ELF-1 (cell line): ENCODE measurements around the gene DNTT.

Source experiments
- DNase-seq: peaks from one replicate; pipeline ENCODE4 v3.0.0-alpha.2; 2016; ENCODE audit warnings: low read depth, low spot score

Gene DNTT

GRCh38 chr10:96276426-96276825 lies 27.8 kb upstream of the DNTT start:
- DNase-seq = no peak

- DNase-seq = no peak
Observed at GRCh38 chr10:96276831-96277230, 27.4 kb upstream of the DNTT start.

GRCh38 chr10:96279191-96279641 lies 25.0 kb upstream of the DNTT start:
- DNase-seq = no peak

- peak; percentile 14 for DNase-seq
Observed at GRCh38 chr10:96280859-96281258, 23.4 kb upstream of the DNTT start.

GRCh38 chr10:96281444-96282029 lies 22.7 kb upstream of the DNTT start:
- DNase-seq = no peak

- no peak for DNase-seq
Observed at GRCh38 chr10:96283351-96283750, 20.9 kb upstream of the DNTT start.

GRCh38 chr10:96283756-96284155 lies 20.5 kb upstream of the DNTT start:
- DNase-seq = no peak

GRCh38 chr10:96285331-96285752 lies 18.9 kb upstream of the DNTT start:
- peak; percentile 71 for DNase-seq

GRCh38 chr10:96287392-96288105 lies 16.7 kb upstream of the DNTT start:
- no peak for DNase-seq

GRCh38 chr10:96288151-96288621 lies 16.0 kb upstream of the DNTT start:
- no peak for DNase-seq

GRCh38 chr10:96289218-96289910 lies 14.9 kb upstream of the DNTT start:
- peak; percentile 26 for DNase-seq

GRCh38 chr10:96290368-96291133 lies 13.7 kb upstream of the DNTT start:
- no peak for DNase-seq

- peak; percentile 27 for DNase-seq
Observed at GRCh38 chr10:96292971-96293920, 11.0 kb upstream of the DNTT start.

- no peak for DNase-seq
Observed at GRCh38 chr10:96295475-96295874, 8.8 kb upstream of the DNTT start.

GRCh38 chr10:96297486-96297885 lies 6.7 kb upstream of the DNTT start:
- no peak for DNase-seq

- DNase-seq = no peak
Observed at GRCh38 chr10:96298362-96298761, 5.9 kb upstream of the DNTT start.

- no peak for DNase-seq
Observed at GRCh38 chr10:96299383-96299782, 4.9 kb upstream of the DNTT start.

- no peak for DNase-seq
Observed at GRCh38 chr10:96301616-96302015, 2.6 kb upstream of the DNTT start.

GRCh38 chr10:96305019-96305418 lies 785 bp downstream of the DNTT start:
- DNase-seq = no peak

- no peak for DNase-seq
Observed at GRCh38 chr10:96306516-96306915, 2.3 kb downstream of the DNTT start.

- peak; percentile 61 for DNase-seq
Observed at GRCh38 chr10:96308854-96309253, 4.6 kb downstream of the DNTT start.
